Measurements from ENCODE around the gene ZDHHC14.

Gene ZDHHC14

GRCh38 chr6:157547112-157547511 is 166.1 kb downstream of the ZDHHC14 start:
- no peak overlapping the region for H2AFZ ChIP-seq (ENCODE audit: low read depth, low read length, severe bottlenecking)

GRCh38 chr6:157548635-157549467 is 167.9 kb downstream of the ZDHHC14 start:
- no peak for TF ChIP-seq EZH2phosphoT487 (conservative IDR thresholded peaks at IDR 0.05; ENCODE audit: low read length)
- Histone ChIP-seq H3K4me2 (ENCODE audit: low read depth, low read length, poor library complexity, severe bottlenecking) (no peak overlapping the region), H3K9ac (ENCODE audit: low read length) (no peak overlapping the region), H3K36me3 (ENCODE audit: low read length) (no peaks in the 10 kb centered on the region), H3K4me3 (ENCODE audit: insufficient read depth, low read length, poor library complexity, severe bottlenecking) (no peak overlapping the region), H4K20me1 (ENCODE audit: low read depth, low read length) (no peaks in the 10 kb centered on the region), H3K79me2 (ENCODE audit: insufficient read depth, low read length) (no peaks in the 10 kb centered on the region), H2AFZ (ENCODE audit: low read depth, low read length, severe bottlenecking) (no peak overlapping the region), H3K9me3 (ENCODE audit: insufficient read depth, low read length) (no peaks in the 10 kb centered on the region), H3K27ac (ENCODE audit: low read depth, low read length) (no peak overlapping the region), H3K9me2 (replicated peaks; ENCODE audit: insufficient read depth, low read length) (no peaks in the 10 kb centered on the region), H3K27me3 (ENCODE audit: low read length) (no peaks in the 10 kb centered on the region), H3F3A (ENCODE audit: insufficient read depth) (no peaks in the 10 kb centered on the region)

More at GRCh38 chr6:157547112-157547511, 166.1 kb downstream of the ZDHHC14 start:
- Histone ChIP-seq H3K4me3 (ENCODE audit: insufficient read depth, low read length, poor library complexity, severe bottlenecking) (no peak overlapping the region), H3K9me2 (replicated peaks; ENCODE audit: insufficient read depth, low read length) (no peaks in the 10 kb centered on the region), H3K79me2 (ENCODE audit: insufficient read depth, low read length) (no peaks in the 10 kb centered on the region), H3K27ac (ENCODE audit: low read depth, low read length) (no peak overlapping the region), H3K9ac (ENCODE audit: low read length) (no peak overlapping the region), H3K36me3 (ENCODE audit: low read length) (no peaks in the 10 kb centered on the region), H3K4me2 (ENCODE audit: low read depth, low read length, poor library complexity, severe bottlenecking) (no peak overlapping the region), H3K27me3 (ENCODE audit: low read length) (no peaks in the 10 kb centered on the region), H3K9me3 (ENCODE audit: insufficient read depth, low read length) (no peaks in the 10 kb centered on the region), H4K20me1 (ENCODE audit: low read depth, low read length) (no peaks in the 10 kb centered on the region), H3F3A (ENCODE audit: insufficient read depth) (no peaks in the 10 kb centered on the region)
- TF ChIP-seq EZH2phosphoT487 (conservative IDR thresholded peaks at IDR 0.05; ENCODE audit: low read length) (no peak), CTCF (IDR thresholded peaks at IDR 0.05; ENCODE audit: insufficient read depth, low read length, poor library complexity, severe bottlenecking) (no peak)

- H2AFZ ChIP-seq (ENCODE audit: low read depth, low read length, severe bottlenecking), result no peak overlapping the region
- H3K9me2 ChIP-seq (replicated peaks; ENCODE audit: insufficient read depth, low read length), result no peaks in the 10 kb centered on the region
- H3K4me3 ChIP-seq (ENCODE audit: insufficient read depth, low read length, poor library complexity, severe bottlenecking), result no peak overlapping the region
- no peak overlapping the region for H3K9ac ChIP-seq (ENCODE audit: low read length)
- H3F3A ChIP-seq (ENCODE audit: insufficient read depth), result no peaks in the 10 kb centered on the region
- TF ChIP-seq CTCF (IDR thresholded peaks at IDR 0.05; ENCODE audit: insufficient read depth, low read length, poor library complexity, severe bottlenecking) (no peak), EZH2phosphoT487 (conservative IDR thresholded peaks at IDR 0.05; ENCODE audit: low read length) (no peak)
- no peak overlapping the region for H3K27ac ChIP-seq (ENCODE audit: low read depth, low read length)
- no peak overlapping the region for H3K4me2 ChIP-seq (ENCODE audit: low read depth, low read length, poor library complexity, severe bottlenecking)
- H3K9me3 ChIP-seq (ENCODE audit: insufficient read depth, low read length), result no peaks in the 10 kb centered on the region
- H3K79me2 ChIP-seq (ENCODE audit: insufficient read depth, low read length), result no peaks in the 10 kb centered on the region
- H3K27me3 ChIP-seq (ENCODE audit: low read length), result no peaks in the 10 kb centered on the region
- H3K36me3 ChIP-seq (ENCODE audit: low read length), result no peaks in the 10 kb centered on the region
- no peaks in the 10 kb centered on the region for H4K20me1 ChIP-seq (ENCODE audit: low read depth, low read length)
These were observed 168.4 kb downstream of the ZDHHC14 start for GRCh38 chr6:157549468-157549745.
